Mesendoderm (in vitro differentiated cells): ENCODE results near the gene TPO.

Experiments used
- DNase-seq: peaks from one replicate; pipeline ENCODE4 v3.0.0; 2013
- H2AK5ac ChIP-seq: 2 replicates; pipeline ENCODE4 v1.6.1; 2013; ENCODE audit warnings: low read length, inconsistent platforms
- H2BK120ac ChIP-seq: 2 replicates; pipeline ENCODE4 v1.6.1; 2013; ENCODE audit warnings: low read depth, mild to moderate bottlenecking, low read length, moderate library complexity, mixed read lengths
- H2BK15ac ChIP-seq: replicated peaks from 2 replicates; pipeline ENCODE4 v1.6.1; 2013; ENCODE audit warnings: low read depth, mild to moderate bottlenecking, moderate library complexity
- H2BK5ac ChIP-seq: 2 replicates; pipeline ENCODE4 v1.6.1; 2013; ENCODE audit warnings: low read length, inconsistent platforms
- H3K18ac ChIP-seq: 2 replicates; pipeline ENCODE4 v1.6.1; 2013; ENCODE audit warnings: mild to moderate bottlenecking, low read length, mixed read lengths
- H3K23ac ChIP-seq: one replicate; pipeline ENCODE4 v1.6.1; 2013; ENCODE audit warnings: low read length
- H3K27ac ChIP-seq: 2 replicates; pipeline ENCODE4 v1.5.1; 2013; ENCODE audit warnings: low read depth, mild to moderate bottlenecking, inconsistent platforms, low read length, moderate library complexity
- H3K27me3 ChIP-seq: 2 replicates; pipeline ENCODE4 v1.6.1; 2013; ENCODE audit warnings: low read length, control low read depth, mild to moderate bottlenecking, inconsistent platforms; ENCODE audit not compliant: insufficient read depth, poor library complexity
- H3K36me3 ChIP-seq: 2 replicates; pipeline ENCODE4 v1.6.1; 2013; ENCODE audit warnings: low read length, inconsistent platforms; ENCODE audit not compliant: control insufficient read depth, insufficient read depth
- H3K4ac ChIP-seq: one replicate; pipeline ENCODE4 v1.6.1; 2013; ENCODE audit warnings: low read depth, mild to moderate bottlenecking, low read length, moderate library complexity
- H3K4me1 ChIP-seq: 2 replicates; pipeline ENCODE4 v1.6.1; 2013; ENCODE audit warnings: low read depth, low read length, inconsistent platforms; ENCODE audit not compliant: control insufficient read depth
- H3K4me2 ChIP-seq: 2 replicates; pipeline ENCODE4 v1.6.1; 2013; ENCODE audit warnings: low read length
- H3K4me3 ChIP-seq: 2 replicates; pipeline ENCODE4 v1.5.1; 2013; ENCODE audit warnings: mild to moderate bottlenecking, low read length
- H3K56ac ChIP-seq: one replicate; pipeline ENCODE4 v1.6.1; 2013; ENCODE audit warnings: low read length
- H3K79me1 ChIP-seq: 2 replicates; pipeline ENCODE4 v1.6.1; 2013; ENCODE audit warnings: low read length, inconsistent platforms
- H3K79me2 ChIP-seq: 2 replicates; pipeline ENCODE4 v1.6.1; 2013; ENCODE audit warnings: mild to moderate bottlenecking, low read length; ENCODE audit not compliant: control insufficient read depth, insufficient read depth
- H3K9ac ChIP-seq: 2 replicates; pipeline ENCODE4 v1.6.1; 2013; ENCODE audit warnings: low read length, inconsistent platforms
- H4K5ac ChIP-seq: one replicate; pipeline ENCODE4 v1.6.1; 2013; ENCODE audit warnings: low read length
- H4K8ac ChIP-seq: one replicate; pipeline ENCODE4 v1.6.1; 2013; ENCODE audit warnings: low read depth, mild to moderate bottlenecking, control low read depth, low read length, moderate library complexity
- WGBS: extraction: QIAGEN DNeasy Blood & Tissue Kit; methylation state at CpG from one replicate; pipeline ENCODE4 v1.1.7; 2013; ENCODE audit warnings: low lambda C conversion rate, missing lambda C conversion rate; ENCODE audit not compliant: insufficient coverage; ENCODE audit errors: extremely low coverage; 5-methylcytosine and 5-hydroxymethylcytosine counted together

The TPO gene

DNA sequence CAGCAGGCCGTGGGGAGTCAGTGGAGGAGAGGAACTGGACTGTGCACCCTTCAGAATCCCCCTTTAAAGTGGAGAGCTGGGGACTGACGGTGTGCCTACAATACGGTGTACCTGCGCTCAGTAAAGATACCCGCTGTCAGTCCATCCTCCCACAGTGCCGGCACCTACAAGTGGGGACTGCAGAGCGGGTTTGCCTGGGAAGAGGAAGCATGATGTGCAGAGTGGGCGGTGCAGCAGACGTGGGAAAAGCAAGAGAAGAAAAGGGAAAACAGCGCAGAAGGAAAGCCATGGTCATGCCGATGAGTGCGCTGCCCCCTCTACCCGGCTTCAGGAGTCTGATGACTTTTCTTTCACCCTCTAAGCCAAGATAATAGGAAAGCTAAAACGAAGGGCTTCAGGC lies 148.0 kb downstream of the TPO start:
- Histone ChIP-seq H3K56ac (no peak overlapping the region), H3K36me3 (no peaks in the 10 kb centered on the region), H2BK15ac (no peak overlapping the region), H3K4me3 (no peak overlapping the region), H3K9ac (no peak overlapping the region), H3K27me3 (no peaks in the 10 kb centered on the region), H3K79me2 (no peaks in the 10 kb centered on the region), H4K8ac (no peak overlapping the region), H3K4me2 (no peak overlapping the region), H2AK5ac (no peak overlapping the region), H3K4ac (no peak overlapping the region), H3K23ac (no peak overlapping the region), H3K27ac (no peak overlapping the region), H3K4me1 (no peaks in the 10 kb centered on the region), H3K79me1 (no peaks in the 10 kb centered on the region), H2BK5ac (no peak overlapping the region), H2BK120ac (no peak overlapping the region), H3K18ac (no peak overlapping the region), H4K5ac (no peak overlapping the region)
- WGBS, result no CpG with 5 or more reads among the region's 14 CpGs
- no peak for DNase-seq

DNA sequence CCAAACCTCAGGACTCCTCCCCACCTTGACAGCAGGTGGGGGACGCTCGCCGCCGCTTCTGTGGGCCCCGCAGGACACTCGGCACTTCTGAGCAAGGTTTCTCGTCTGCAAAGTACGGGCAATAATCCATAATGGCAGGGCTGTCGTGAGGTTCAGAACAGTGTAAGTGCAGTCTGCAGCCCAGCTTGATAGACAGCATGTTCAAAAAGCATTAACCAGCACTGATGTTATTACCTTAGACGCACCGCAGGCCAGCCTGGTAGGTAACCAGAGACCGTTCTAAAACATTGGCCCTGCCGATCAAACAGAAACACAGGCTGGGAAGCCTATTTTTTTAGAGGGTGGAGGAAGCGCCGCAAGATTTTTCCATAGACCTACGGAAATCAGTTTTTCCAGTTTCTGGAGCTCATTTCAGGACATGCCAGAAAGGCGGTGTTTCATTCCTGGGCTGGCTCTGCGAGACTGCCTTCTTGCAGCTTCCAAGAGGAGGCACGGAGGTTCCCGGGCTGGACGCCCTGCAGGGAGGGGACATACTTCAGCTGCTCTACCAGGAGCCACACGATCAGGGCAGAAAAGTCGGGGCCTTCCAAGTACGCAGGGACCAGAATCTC lies 148.7 kb downstream of the TPO start:
- Histone ChIP-seq H4K8ac (no peak overlapping the region), H3K4me1 (no peaks in the 10 kb centered on the region), H3K4ac (no peak overlapping the region), H3K56ac (no peak overlapping the region), H3K79me2 (no peaks in the 10 kb centered on the region), H2AK5ac (no peak overlapping the region), H2BK120ac (no peak overlapping the region), H2BK5ac (no peak overlapping the region), H3K18ac (no peak overlapping the region), H4K5ac (no peak overlapping the region), H3K23ac (no peak overlapping the region), H3K27ac (no peak overlapping the region), H3K9ac (no peak overlapping the region), H3K4me2 (no peak overlapping the region), H3K27me3 (no peaks in the 10 kb centered on the region), H3K36me3 (no peaks in the 10 kb centered on the region), H2BK15ac (no peak overlapping the region), H3K4me3 (no peak overlapping the region), H3K79me1 (no peaks in the 10 kb centered on the region)
- no CpG with 5 or more reads among the region's 24 CpGs for WGBS
- no peak for DNase-seq

DNA sequence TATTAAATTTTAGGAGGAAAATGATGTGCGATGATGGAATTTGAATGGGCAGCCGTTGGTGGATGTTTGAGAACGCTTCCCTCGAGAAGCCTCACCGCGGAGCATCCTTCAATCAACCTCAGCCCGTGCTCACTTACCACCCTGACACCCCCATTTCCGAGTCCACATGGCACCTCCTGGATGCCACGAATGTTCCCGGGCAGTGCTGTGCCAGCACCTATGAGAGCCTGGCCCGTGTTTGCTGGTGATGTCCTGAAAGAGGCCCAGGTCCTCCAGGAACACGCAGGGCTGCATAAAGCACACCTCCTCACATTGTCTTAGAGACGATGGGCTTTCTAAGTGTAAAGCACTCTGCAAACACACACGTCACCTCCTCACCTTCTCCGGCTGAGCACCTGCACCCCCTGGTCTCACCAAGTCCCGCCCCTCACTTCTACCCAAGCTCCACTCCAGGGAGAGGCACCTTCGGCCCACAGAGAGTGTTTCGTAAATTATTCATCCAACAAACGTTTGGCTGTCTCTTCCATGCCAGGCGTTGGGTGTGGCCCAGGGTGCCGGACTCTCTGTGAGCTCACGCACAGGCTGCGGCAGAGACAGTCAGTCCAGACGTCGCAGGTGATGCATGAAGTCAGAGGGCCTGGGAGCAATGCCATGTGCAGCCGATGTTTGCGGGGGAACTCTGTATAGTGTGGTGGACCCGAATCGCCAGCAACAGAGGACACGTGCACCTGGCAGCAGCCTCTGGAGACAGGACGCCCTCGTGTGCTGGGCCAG lies 150.0 kb downstream of the TPO start:
- no peaks in the 10 kb centered on the region for H3K27me3 ChIP-seq
- H3K9ac ChIP-seq, result no peak overlapping the region
- H3K27ac ChIP-seq, result no peak overlapping the region
- no peak overlapping the region for H3K4ac ChIP-seq
- H3K56ac ChIP-seq, result no peak overlapping the region
- H2BK120ac ChIP-seq, result no peak overlapping the region
- H3K79me1 ChIP-seq, result no peaks in the 10 kb centered on the region
- no peak overlapping the region for H3K4me3 ChIP-seq
- no peak overlapping the region for H3K18ac ChIP-seq
- 100% methylated on average over 1 of the region's 32 CpGs for WGBS
- no peak overlapping the region for H2AK5ac ChIP-seq
- no peak overlapping the region for H4K5ac ChIP-seq
- DNase-seq, result no peak
- no peak overlapping the region for H2BK5ac ChIP-seq
- H3K4me2 ChIP-seq, result no peak overlapping the region
- no peak overlapping the region for H2BK15ac ChIP-seq
- no peaks in the 10 kb centered on the region for H3K4me1 ChIP-seq
- no peaks in the 10 kb centered on the region for H3K36me3 ChIP-seq
- H3K23ac ChIP-seq, result no peak overlapping the region
- H3K79me2 ChIP-seq, result no peaks in the 10 kb centered on the region
- no peak overlapping the region for H4K8ac ChIP-seq

DNA sequence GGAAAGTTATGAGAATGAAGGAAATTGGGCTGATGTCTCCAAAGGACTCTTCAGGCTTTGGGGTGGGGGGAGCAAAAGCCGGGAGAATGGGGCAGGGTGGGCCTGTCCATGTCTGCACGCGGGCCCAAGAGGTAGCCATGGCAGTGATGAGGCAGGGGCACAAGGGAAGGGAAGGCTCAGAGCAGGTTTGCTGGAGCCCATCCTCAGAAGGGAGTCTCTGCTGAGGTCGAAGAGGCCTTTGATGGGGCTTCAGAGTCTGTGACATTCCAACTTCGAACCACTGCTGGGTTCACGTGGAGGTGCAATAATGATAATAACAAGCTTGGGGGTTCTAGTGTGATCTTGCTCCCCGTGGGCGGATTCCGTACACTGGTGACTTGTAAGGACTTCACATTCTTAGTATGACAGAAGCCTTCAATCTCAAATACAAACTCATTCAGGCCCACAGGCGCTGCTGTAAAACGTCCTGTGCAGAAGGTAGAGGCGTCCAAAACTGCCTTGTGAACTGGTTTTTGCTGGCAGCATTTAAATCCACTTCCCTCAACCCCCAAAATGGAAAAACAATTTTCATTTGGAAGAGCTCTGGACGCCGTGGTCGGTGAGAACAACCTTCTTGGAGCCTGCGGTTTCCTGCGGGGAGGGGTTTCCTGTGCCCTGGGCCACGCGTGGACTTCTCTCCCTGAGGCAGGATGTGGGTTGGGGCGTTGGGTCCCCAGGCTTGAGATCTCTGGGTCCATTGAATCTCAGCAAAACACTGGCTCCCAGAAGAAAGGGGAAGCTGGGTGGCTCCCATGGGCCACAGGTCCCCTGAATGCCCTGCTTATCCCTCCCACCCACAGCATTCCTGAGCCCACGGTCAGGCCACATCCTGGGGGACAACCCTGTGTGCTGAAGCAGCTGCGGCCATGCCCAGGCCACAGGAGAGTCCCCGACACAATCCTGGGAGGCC lies 151.0 kb downstream of the TPO start:
- no peaks in the 10 kb centered on the region for H3K4me1 ChIP-seq
- H2BK5ac ChIP-seq, result no peak overlapping the region
- no peaks in the 10 kb centered on the region for H3K36me3 ChIP-seq
- no peak overlapping the region for H3K18ac ChIP-seq
- H4K5ac ChIP-seq, result no peak overlapping the region
- no peak overlapping the region for H3K4me3 ChIP-seq
- WGBS, result no CpG with 5 or more reads among the region's 23 CpGs
- no peaks in the 10 kb centered on the region for H3K79me1 ChIP-seq
- no peak overlapping the region for H3K4me2 ChIP-seq
- H3K56ac ChIP-seq, result no peak overlapping the region
- H3K23ac ChIP-seq, result no peak overlapping the region
- no peak for DNase-seq
- no peak overlapping the region for H2BK15ac ChIP-seq
- no peaks in the 10 kb centered on the region for H3K79me2 ChIP-seq
- no peaks in the 10 kb centered on the region for H3K27me3 ChIP-seq
- no peak overlapping the region for H3K9ac ChIP-seq
- no peak overlapping the region for H2BK120ac ChIP-seq
- no peak overlapping the region for H4K8ac ChIP-seq
- H2AK5ac ChIP-seq, result no peak overlapping the region
- H3K4ac ChIP-seq, result no peak overlapping the region
- H3K27ac ChIP-seq, result no peak overlapping the region

DNA sequence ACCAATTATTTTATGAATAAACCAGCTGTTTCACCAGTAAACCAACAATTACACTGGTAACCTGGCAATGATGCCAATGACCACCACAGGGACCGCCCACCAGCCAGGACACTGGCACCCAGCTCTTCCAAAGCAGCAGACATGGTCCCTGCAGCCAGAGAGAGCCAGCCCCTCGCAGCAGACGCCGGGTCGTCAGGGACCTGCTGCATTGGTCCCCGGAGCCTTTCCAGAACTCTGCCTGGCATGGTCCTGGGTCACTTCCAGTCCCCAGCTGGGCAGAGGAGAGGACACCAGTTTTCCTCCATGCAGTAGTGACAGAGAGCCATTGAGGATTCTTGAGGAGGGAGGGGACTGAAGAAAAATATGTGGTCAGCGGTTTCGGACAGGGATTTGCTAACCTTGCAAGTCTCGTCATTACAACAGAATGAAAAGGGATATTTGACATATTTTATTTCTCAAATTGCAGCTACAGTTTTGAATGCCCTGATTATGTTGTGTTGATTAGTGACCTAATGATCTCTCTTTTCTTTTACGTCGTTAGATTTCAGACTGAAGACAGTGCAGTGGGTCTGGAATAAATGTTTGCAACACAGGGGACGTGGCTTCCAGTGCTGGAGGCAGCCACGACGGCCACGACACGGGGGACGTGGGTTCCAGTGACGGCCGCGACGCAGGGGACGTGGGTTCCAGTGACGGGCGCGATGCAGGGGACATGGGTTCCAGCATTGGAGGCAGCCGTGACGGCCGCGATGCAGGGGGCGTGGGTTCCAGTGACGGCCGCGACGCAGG lies 154.5 kb downstream of the TPO start:
- no peaks in the 10 kb centered on the region for H3K27me3 ChIP-seq
- H3K36me3 ChIP-seq, result no peaks in the 10 kb centered on the region
- no peak overlapping the region for H2BK5ac ChIP-seq
- DNase-seq, result no peak
- H2BK120ac ChIP-seq, result no peak overlapping the region
- H3K79me1 ChIP-seq, result no peaks in the 10 kb centered on the region
- H2AK5ac ChIP-seq, result no peak overlapping the region
- no peak overlapping the region for H3K56ac ChIP-seq
- H3K4me3 ChIP-seq, result no peak overlapping the region
- H4K8ac ChIP-seq, result no peak overlapping the region
- H3K23ac ChIP-seq, result no peak overlapping the region
- H3K18ac ChIP-seq, result no peak overlapping the region
- WGBS, result no CpG with 5 or more reads among the region's 34 CpGs
- no peak overlapping the region for H3K4me2 ChIP-seq
- no peak overlapping the region for H2BK15ac ChIP-seq
- H3K79me2 ChIP-seq, result no peaks in the 10 kb centered on the region
- H4K5ac ChIP-seq, result no peak overlapping the region
- no peak overlapping the region for H3K4ac ChIP-seq
- no peaks in the 10 kb centered on the region for H3K4me1 ChIP-seq
- H3K27ac ChIP-seq, result no peak overlapping the region
- no peak overlapping the region for H3K9ac ChIP-seq
